Ecto neural progenitor cell (in vitro differentiated cells): Measurements from ENCODE around the gene LCN15.
A peak's percentile ranks its signal among the peaks of the same experiment; 100 is the strongest.
"Not testable (repeated sequence)": the region's sequence is repeated elsewhere in the genome, so short reads cannot be mapped to it uniquely, and the experiment has no call there.

Experiments
- DNase-seq: peaks from one replicate; pipeline ENCODE4 v3.0.0-alpha.2; 2018; ENCODE audit warnings: low spot score

The LCN15 gene

GRCh38 chr9:136764301-136764891 is at the start of gene LCN15:
TSS of gene LCN15 (minus strand) at chr9:136764518. CDS start at chr9:136764488, 30 bp downstream.
- no peak for DNase-seq

- no peak for DNase-seq
Measured at GRCh38 chr9:136808806-136809158, 44.5 kb upstream of the LCN15 start.

- peak; percentile 70 for DNase-seq
Measured at GRCh38 chr9:136808075-136808805, 43.9 kb upstream of the LCN15 start.

GRCh38 chr9:136807281-136808074 is 43.2 kb upstream of the LCN15 start, which contains the start of gene RABL6:
TSS of gene RABL6 (plus strand) at chr9:136807948. CDS start at chr9:136808197, 249 bp downstream.
- DNase-seq = peak; percentile 85

GRCh38 chr9:136806631-136807201 is 42.4 kb upstream of the LCN15 start:
- no peak for DNase-seq

- DNase-seq = peak; percentile 44
Measured at GRCh38 chr9:136806067-136806466, 41.7 kb upstream of the LCN15 start.

GRCh38 chr9:136805207-136805740 is 41.0 kb upstream of the LCN15 start:
- DNase-seq = no peak

GRCh38 chr9:136804509-136805206 is 40.3 kb upstream of the LCN15 start:
- peak; percentile 44 for DNase-seq

- DNase-seq = peak; percentile 47
Measured at GRCh38 chr9:136803551-136804508, 39.5 kb upstream of the LCN15 start.

GRCh38 chr9:136803009-136803550 is 38.8 kb upstream of the LCN15 start:
- DNase-seq = not testable (repeated sequence)

- DNase-seq = no peak
Measured at GRCh38 chr9:136802321-136802720, 38.0 kb upstream of the LCN15 start.

- DNase-seq = peak; percentile 96
Measured at GRCh38 chr9:136799854-136800657, 35.7 kb upstream of the LCN15 start.

- no peak for DNase-seq
Measured at GRCh38 chr9:136799079-136799853, 34.9 kb upstream of the LCN15 start.

- no peak for DNase-seq
Measured at GRCh38 chr9:136798708-136799078, 34.4 kb upstream of the LCN15 start.

GRCh38 chr9:136796775-136797347 is 32.5 kb upstream of the LCN15 start:
- DNase-seq = not testable (repeated sequence)

- DNase-seq = no peak
Measured at GRCh38 chr9:136796238-136796774, 32.0 kb upstream of the LCN15 start, which contains the start of gene CCDC183. TSS of gene CCDC183 (plus strand) at chr9:136796338. CDS start at chr9:136796398, 60 bp downstream.

GRCh38 chr9:136795000-136795348 is 30.7 kb upstream of the LCN15 start:
- DNase-seq = no peak
